Heart left ventricle (tissue), 16 donors: ENCODE data around the gene LCP1. TPM values are rescaled to one million over a fixed set of nuclear protein-coding genes. Genes with fewer than 3 reads are reported as not detected.

Source experiments
- ATAC-seq, 4 donors: fragments of 200-7000 bp; cut with Tn5 transposase; one replicate each; pipeline ENCODE4 v1.9.1; 2020 to 2022; ENCODE audit warnings: moderate library complexity in 4 of 4, mild to moderate bottlenecking in 3 of 4, moderate number of reproducible peaks in 1 of 4
- DNase-seq, 5 donors: peaks; one replicate each; pipeline ENCODE4 v3.0.0-alpha.2; 2020
- H3K27ac ChIP-seq, 12 donors: fragments of 200-600 bp; sonication (generic) in 4 of 12; one replicate each; pipeline versions ENCODE4 v1.5.0 to v1.8.0; 2016 to 2022; ENCODE audit warnings: mild to moderate bottlenecking in 2 of 12
- H3K27me3 ChIP-seq, 9 donors: fragments of 200-600 bp; sonication (generic) in 2 of 9; one replicate each; pipeline versions ENCODE4 v1.5.1 to v1.8.0; 2016 to 2022; ENCODE audit warnings: mild to moderate bottlenecking in 3 of 9
- H3K36me3 ChIP-seq, 9 donors: fragments of 200-600 bp; sonication (generic) in 2 of 9; one replicate each; pipeline versions ENCODE4 v1.5.0 to v1.8.0; 2018 to 2022; ENCODE audit warnings: mild to moderate bottlenecking in 2 of 9
- H3K4me1 ChIP-seq, 12 donors: fragments of 200-600 bp; sonication (generic) in 4 of 12; one replicate each; pipeline versions ENCODE4 v1.5.0 to v1.8.0; 2016 to 2022; ENCODE audit warnings: mild to moderate bottlenecking in 3 of 12
- H3K4me3 ChIP-seq, 12 donors: fragments of 200-600 bp; sonication (generic) in 4 of 12; one replicate each; pipeline versions ENCODE4 v1.5.0 to v1.8.0; 2017 to 2022; ENCODE audit warnings: mild to moderate bottlenecking in 9 of 12, moderate library complexity in 4 of 12
- H3K9me3 ChIP-seq, 12 donors: fragments of 200-600 bp; sonication (generic) in 4 of 12; one replicate each; pipeline versions ENCODE4 v1.5.0 to v1.8.0; 2016 to 2022; ENCODE audit warnings: mild to moderate bottlenecking in 1 of 12
- CTCF ChIP-seq, 12 donors: fragments of 200-600 bp; sonication (generic) in 4 of 12; IDR thresholded peaks; one replicate each; pipeline versions ENCODE4 v1.5.0 to v1.8.0; 2018 to 2022; ENCODE audit warnings: antibody characterized with exemption in 12 of 12, mild to moderate bottlenecking in 5 of 12
- POLR2A ChIP-seq, 2 donors: fragments of 450-650 bp; IDR thresholded peaks; one replicate each; pipeline ENCODE4 v1.6.1; 2017; ENCODE audit warnings: antibody characterized with exemption in 2 of 2, mild to moderate bottlenecking in 2 of 2, moderate library complexity in 2 of 2
- WGBS, 4 donors: extraction: QIAGEN DNeasy Blood & Tissue Kit in 2 of 4; methylation state at CpG; one replicate each; pipeline versions ENCODE4 v1.1.5 to v1.1.7; 2013 to 2018; 5-methylcytosine and 5-hydroxymethylcytosine counted together
- intact Hi-C, 10 donors: fragments of 100-400 bp; cut with DNase I; formaldehyde crosslinking; loops; one replicate each; pipeline versions ENCODE4 v1.11.1 to v1.14.2; 2022
- polyA plus RNA-seq, 2 donors: library from polyadenylated mRNA; stranded (reverse); fragments of 200-250 nt; gene quantifications; one replicate each; pipeline ENCODE4 v1.2.3, GENCODE V29; 2013
- total RNA-seq, 9 donors: library from RNA; depleted of rRNA in 2 of 9; stranded (reverse); fragments of >200 nt in 2 of 9; fragmentation: NEBNext Ultra II Directional in 3 of 9; extraction: Animal tissue kit (Norgen Biotek cat#: 25700) in 3 of 9; gene quantifications; one replicate each; pipeline versions ENCODE4 v1.1.0 to v1.2.4, GENCODE V29; 2016 to 2023
- donor health status: ischemic (EF 13 %, LVEDD 7.1; RV severe dilation, severe dysfunction).
- donor health status: healthy with polysubstance abuse.
- donor health status: DM: no; HTN: yes; CAD: no.
- donor health status: DM: no; HTN: no; CAD: no.
- donor health status: ischemic (EF 25% LVEDD 6.9; RV normal size, moderate dysfunction).
- donor health status: ischemic (EF 25% LVEDD 5.7; RV mildly dilated, moderate dysfunction).
- donor health status: healthy.
- donor health status: DM: yes; HTN: yes; CAD: no.
- donor health status: ischemic (EF 35%, LVEDD 5.7; RV mildly dilated, moderate dysfunction).
- donor health status: nonischemic (EF 11% LVEDD 7.7; RV severe dilation, severe dysfunction).
- donor health status: DM: yes; HTN: yes; CAD: no.
- donor health status: PGD.
- donor health status: ischemic (EF 29% LVEDD 5.4; RV normal size, mild dysfunction).
- donor health status: nonischemic (EF 23%, LVEDD 6.1; RV moderate dilation, normal function).

LCP1 gene
- total and polyA plus RNA-seq, 11 donors: 1.9 to 230 (median 10.9) TPM

GRCh38 chr13:46126552-46127357 lies 55.2 kb downstream of the LCP1 start:
- H3K27ac ChIP-seq: no peak overlapping the region
- DNase-seq: peak; percentile 45 to 68 (median 52)
- H3K4me3 ChIP-seq: no peak overlapping the region
- H3K27me3 ChIP-seq: peaks cover 0 to 34% (median 0%) of the 10 kb centered on the region in 9 donors
- WGBS, 4 donors: 47 to 55% (median 50%) methylated on average over 6 of the region's 6 CpGs
- peaks cover 0 to 58% (median 0%) of the 10 kb centered on the region in 9 donors for H3K36me3 ChIP-seq
- no peaks in the 10 kb centered on the region for H3K9me3 ChIP-seq
- peak in 3 of 4 donors; percentile 87 to 90 (median 89) for ATAC-seq
- no peak for TF ChIP-seq POLR2A (IDR thresholded peaks at IDR 0.05)
- peak; percentile 43 to 74 (median 62) for TF ChIP-seq CTCF (IDR thresholded peaks at IDR 0.05)
- intact Hi-C loops: loop anchor here in 8 of 10 donors (2.0 to 10.0 kb wide), 7 partner anchors 312 to 504 kb away; no protein-coding TSS in a partner anchor
- H3K4me1 ChIP-seq: peaks cover 0 to 24% (median 0%) of the 10 kb centered on the region in 12 donors

GRCh38 chr13:46126056-46126455 lies 55.9 kb downstream of the LCP1 start:
- H3K27me3 ChIP-seq: peaks cover 0 to 27% (median 0%) of the 10 kb centered on the region in 9 donors
- intact Hi-C loops: loop anchor here in 8 of 10 donors (2.0 to 10.0 kb wide), 7 partner anchors 311 to 504 kb away; no protein-coding TSS in a partner anchor
- no peaks in the 10 kb centered on the region for H3K9me3 ChIP-seq
- no peak overlapping the region for H3K4me3 ChIP-seq
- 31 to 49% (median 44%) methylated on average over 2 of the region's 2 CpGs for WGBS, 4 donors
- DNase-seq (no peak), ATAC-seq (no peak)
- H3K4me1 ChIP-seq: peaks cover 0 to 24% (median 0%) of the 10 kb centered on the region in 12 donors
- no peak for TF ChIP-seq CTCF (IDR thresholded peaks at IDR 0.05)
- TF ChIP-seq POLR2A (IDR thresholded peaks at IDR 0.05): no peak
- H3K36me3 ChIP-seq: peaks cover 0 to 51% (median 0%) of the 10 kb centered on the region in 9 donors
- H3K27ac ChIP-seq: no peak overlapping the region

GRCh38 chr13:46124967-46125933 lies 56.7 kb downstream of the LCP1 start:
- Histone ChIP-seq H3K4me3 (no peak overlapping the region), H3K36me3 (peaks cover 0 to 42% (median 0%) of the 10 kb centered on the region in 9 donors), H3K27me3 (peaks cover 0 to 19% (median 0%) of the 10 kb centered on the region in 9 donors), H3K4me1 (peaks cover 0 to 24% (median 0%) of the 10 kb centered on the region in 12 donors), H3K9me3 (no peaks in the 10 kb centered on the region), H3K27ac (no peak overlapping the region)
- intact Hi-C loops: loop anchor here in 8 of 10 donors (5.0 to 10.0 kb wide), 8 partner anchors 73 to 503 kb away; partner anchors contain the start of gene ZC3H13 (in 1 of the 8)
- DNase-seq (no peak), ATAC-seq (no peak)
- WGBS, 4 donors: 50 to 54% (median 50%) methylated on average over 11 of the region's 11 CpGs
- TF ChIP-seq CTCF (IDR thresholded peaks at IDR 0.05) (no peak), POLR2A (IDR thresholded peaks at IDR 0.05) (no peak)
